ENCODE results near the gene RARRES2.

Gene RARRES2

DNA sequence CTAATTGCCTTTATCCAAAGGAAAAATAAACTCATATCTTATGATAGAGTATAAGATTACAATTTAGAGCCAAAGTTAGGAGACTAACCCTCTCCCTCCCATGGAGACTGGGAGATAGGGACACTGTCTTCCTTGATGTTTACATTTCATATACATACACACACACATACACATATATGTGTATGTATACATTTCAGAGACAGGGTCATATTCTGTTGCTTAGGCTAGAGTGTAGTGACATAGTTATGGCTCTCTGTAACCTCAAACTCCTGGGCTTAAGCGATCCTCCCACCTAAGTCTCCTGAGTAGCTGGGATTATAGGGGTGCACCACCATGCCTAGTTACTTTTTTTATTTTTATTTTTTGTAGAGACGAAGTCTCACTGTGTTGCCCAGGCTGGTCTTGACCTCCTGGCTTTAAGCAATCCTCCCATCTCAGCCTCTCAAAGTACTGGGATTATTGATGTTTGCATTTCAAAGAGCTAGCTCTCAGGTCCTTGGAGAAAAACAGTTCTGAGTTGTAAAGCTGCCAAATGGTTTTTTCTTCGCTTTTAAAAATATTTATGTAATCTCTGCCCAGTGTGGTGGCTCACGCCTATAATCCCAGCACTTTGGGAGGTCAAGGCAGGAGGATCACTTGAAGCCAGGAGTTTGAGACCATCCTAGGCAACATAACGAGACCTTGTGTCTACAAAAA is 19.1 kb upstream of the RARRES2 start:
- FAIRE-seq: no peak

GRCh38 chr7:150359622-150360362 is 18.4 kb upstream of the RARRES2 start:
- FAIRE-seq: no peak

DNA sequence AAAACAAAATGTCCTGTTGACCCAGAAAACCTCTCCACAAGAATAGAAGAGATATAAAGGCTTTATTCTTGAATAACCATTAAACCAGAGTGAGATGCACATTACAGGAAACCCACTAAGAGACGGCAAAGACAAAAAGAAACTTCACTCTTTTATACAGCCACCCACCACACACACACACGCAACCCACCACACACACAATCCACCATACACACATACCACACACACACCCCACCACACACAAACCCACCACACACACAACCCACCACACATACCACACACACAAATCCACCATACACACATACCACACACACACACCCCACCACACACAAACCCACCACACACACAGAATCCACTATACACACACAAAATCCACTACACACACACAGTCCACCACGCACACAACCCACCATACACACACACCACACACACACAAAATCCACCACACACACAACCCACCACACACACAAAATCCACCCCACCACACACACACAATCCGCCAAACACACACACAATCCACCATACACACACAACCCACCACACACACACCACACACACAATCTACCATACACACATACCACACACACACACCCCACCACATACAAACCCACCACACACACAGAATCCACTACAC is 17.7 kb upstream of the RARRES2 start:
- no peak for FAIRE-seq

GRCh38 chr7:150358433-150358832 is 17.0 kb upstream of the RARRES2 start:
- no peak for FAIRE-seq

- FAIRE-seq: no peak
Observed at GRCh38 chr7:150357771-150358427, 16.5 kb upstream of the RARRES2 start.

GRCh38 chr7:150357270-150357669 is 15.8 kb upstream of the RARRES2 start:
- FAIRE-seq: no peak

- no peak for FAIRE-seq
Observed at GRCh38 chr7:150356265-150356897, 15.0 kb upstream of the RARRES2 start.

GRCh38 chr7:150355666-150356059 is 14.2 kb upstream of the RARRES2 start:
- FAIRE-seq: no peak

- FAIRE-seq: no peak
Observed at GRCh38 chr7:150351587-150352194, 10.3 kb upstream of the RARRES2 start.

DNA sequence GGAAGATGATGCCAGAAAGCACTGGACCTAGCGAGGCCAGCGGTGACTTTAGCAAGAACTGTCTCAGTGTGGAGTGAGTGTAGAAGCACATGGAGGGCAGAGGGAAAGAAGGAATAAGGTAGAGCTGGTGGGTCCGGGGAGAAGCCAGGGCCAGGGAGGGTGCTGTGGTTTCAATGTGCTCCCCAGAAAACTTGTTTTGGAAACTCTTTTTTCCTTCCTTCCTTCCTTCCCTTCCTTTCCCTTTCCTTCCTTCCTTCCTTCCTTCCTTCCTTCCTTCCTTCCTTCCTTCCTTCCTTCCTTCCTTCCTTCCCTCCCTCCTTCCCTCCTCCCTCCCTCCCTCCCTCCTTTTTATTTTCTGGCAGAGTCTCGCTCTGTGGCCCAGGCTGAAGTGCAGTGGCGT is 5.5 kb upstream of the RARRES2 start:
- no peak for FAIRE-seq

- no peak for FAIRE-seq
Observed at GRCh38 chr7:150345012-150345411, 3.6 kb upstream of the RARRES2 start.

GRCh38 chr7:150344299-150344698 is 2.9 kb upstream of the RARRES2 start:
- FAIRE-seq: peak; percentile 24

GRCh38 chr7:150343225-150343624 is 1.8 kb upstream of the RARRES2 start:
- FAIRE-seq: no peak

GRCh38 chr7:150342121-150342408 is 636 bp upstream of the RARRES2 start:
- FAIRE-seq: no peak

DNA sequence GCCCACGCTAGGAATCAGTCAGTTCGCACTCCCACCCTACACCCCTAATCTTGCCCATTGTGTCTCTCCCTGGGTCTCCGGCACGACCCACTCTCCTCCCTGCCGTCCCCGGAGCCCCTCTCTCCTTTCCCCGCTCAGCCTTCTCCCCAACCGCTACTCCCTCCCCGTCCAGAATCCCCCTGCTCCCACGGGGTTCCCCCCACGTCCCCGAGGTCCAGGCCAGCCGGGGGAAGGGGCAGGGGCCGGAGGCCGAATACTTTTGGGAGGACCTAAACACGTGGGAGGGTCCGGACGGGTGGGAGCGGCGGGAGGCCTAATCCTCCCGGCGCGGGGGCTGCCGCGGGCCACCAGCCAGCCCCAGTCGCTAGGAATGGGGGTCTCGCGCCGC is 560 bp downstream of the RARRES2 start:
- no peak for FAIRE-seq

GRCh38 chr7:150340024-150340749 is 1.2 kb downstream of the RARRES2 start:
- no peak for FAIRE-seq

- no peak for FAIRE-seq
Observed at GRCh38 chr7:150339409-150339809, 2.0 kb downstream of the RARRES2 start.

DNA sequence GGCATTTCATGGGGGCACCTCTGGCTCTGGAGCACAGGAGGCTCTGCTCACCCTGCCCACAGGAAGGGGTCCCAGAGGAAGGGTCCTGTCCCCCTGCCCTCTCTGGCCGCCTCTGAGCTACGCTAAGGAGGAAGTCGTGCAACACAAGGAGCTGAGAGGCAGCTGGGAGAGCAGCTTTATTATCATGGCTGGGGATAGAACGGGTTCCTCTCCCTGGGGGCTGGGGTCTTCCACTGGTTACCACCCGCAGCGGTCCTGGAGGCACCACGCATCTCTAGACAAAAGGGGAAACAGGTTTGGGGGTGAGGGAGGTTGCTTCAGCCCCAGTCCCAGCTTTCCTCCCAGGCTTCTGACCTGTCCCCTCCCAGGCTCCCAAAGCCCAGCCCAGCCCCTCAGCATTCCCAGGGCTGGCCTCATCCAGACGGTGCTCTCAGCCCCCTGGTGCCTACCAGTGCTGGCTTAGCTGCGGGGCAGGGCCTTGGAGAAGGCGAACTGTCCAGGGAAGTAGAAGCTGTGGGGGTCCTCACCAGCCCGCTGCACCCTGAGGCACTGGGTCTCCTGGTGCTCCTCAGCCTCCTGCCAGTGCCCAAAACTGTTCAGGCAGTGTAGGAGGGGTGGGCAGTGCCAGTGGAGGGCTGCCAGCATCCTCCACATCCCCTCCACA is 3.1 kb downstream of the RARRES2 start:
- FAIRE-seq: no peak

DNA sequence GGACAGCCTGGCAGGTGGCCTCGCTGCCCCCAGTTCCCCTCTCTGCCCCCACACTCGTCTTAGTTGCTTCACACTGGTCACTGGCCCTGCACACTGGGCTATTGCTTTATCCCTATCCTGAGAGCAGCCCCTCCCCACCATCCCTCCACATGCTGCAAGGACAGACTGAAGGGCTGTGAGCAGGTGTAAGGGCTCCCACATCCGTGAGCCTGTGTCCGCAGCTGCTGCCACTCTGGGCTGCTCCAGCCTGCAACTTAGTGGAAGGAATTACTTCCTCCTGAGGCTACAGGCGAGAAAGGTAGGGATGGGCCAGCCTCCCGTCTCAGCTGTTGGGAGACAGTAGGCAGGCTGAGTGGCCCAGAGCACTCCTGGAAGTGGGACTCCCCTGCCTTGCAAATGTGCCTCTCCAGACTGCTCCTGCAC is 3.8 kb downstream of the RARRES2 start:
- no peak for FAIRE-seq

GRCh38 chr7:150337179-150337578 is 4.2 kb downstream of the RARRES2 start:
- no peak for FAIRE-seq

DNA sequence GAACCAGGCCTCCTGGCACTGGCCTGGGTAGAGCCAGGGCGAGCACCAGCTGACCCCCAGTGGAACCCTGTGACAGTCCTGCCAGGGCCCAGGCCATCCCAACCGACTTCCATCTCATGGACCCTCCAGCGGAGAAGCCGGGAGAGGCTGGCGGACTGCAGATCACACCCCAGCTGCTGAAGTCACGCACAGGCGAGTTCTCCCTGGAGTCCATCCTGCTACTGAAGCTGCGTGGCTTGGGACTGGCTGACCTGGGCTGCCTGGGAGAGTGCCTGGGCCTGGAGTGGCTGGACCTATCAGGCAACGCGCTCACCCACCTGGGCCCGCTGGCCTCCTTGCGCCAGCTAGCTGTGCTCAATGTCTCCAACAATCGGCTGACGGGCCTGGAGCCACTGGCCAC is 4.7 kb downstream of the RARRES2 start:
- FAIRE-seq: no peak

- no peak for FAIRE-seq
Observed at GRCh38 chr7:150335774-150336112, 5.7 kb downstream of the RARRES2 start.

Measured in colon (tissue), 2 donors.